Gastroesophageal sphincter (tissue), 4 donors: Measurements from ENCODE around the gene COL18A1. TPM values are rescaled to one million over a fixed set of nuclear protein-coding genes. Genes with fewer than 3 reads are reported as not detected.

ENCODE experiments used
- ATAC-seq: fragments of 150-250 bp; one replicate; pipeline ENCODE4 v1.9.1; 2016; ENCODE audit warnings: mild to moderate bottlenecking, moderate library complexity
- H3K27ac ChIP-seq, 4 donors: fragments of 200-600 bp; sonication (generic) in 3 of 4; 1 replicate in 3 of 4; 2 replicates in 1 of 4; pipeline ENCODE4 v1.5.1; 2016 to 2019
- H3K27me3 ChIP-seq: fragments of 200-600 bp; sonication (generic); one replicate; pipeline ENCODE4 v1.5.1; 2019
- H3K36me3 ChIP-seq, 2 donors: fragments of 200-600 bp; sonication (generic); one replicate each; pipeline ENCODE4 v1.5.1; 2019; ENCODE audit warnings: control low read depth in 1 of 2
- H3K4me1 ChIP-seq, 3 donors: fragments of 200-600 bp; sonication (generic); 1 replicate in 2 of 3; 2 replicates in 1 of 3; pipeline ENCODE4 v1.5.1; 2016 to 2019; ENCODE audit warnings: control low read depth in 2 of 3
- H3K4me3 ChIP-seq, 2 donors: fragments of 200-600 bp; sonication (generic); one replicate each; pipeline ENCODE4 v1.5.1; 2019; ENCODE audit warnings: mild to moderate bottlenecking in 1 of 2, moderate library complexity in 1 of 2
- H3K9me3 ChIP-seq, 3 donors: fragments of 200-600 bp; sonication (generic); one replicate each; pipeline ENCODE4 v1.5.1; 2017 to 2019; ENCODE audit warnings: control low read depth in 2 of 3
- CTCF ChIP-seq, 4 experiments: fragments of 200-600 bp in 2 of 4; fragments of 450-650 bp in 2 of 4; sonication (generic) in 1 of 4; IDR thresholded peaks; one replicate each; pipeline ENCODE4 v1.5.1; 2017 to 2019; ENCODE audit warnings: antibody characterized with exemption in 4 of 4, mild to moderate bottlenecking in 2 of 4, moderate library complexity in 2 of 4
- EP300 ChIP-seq: sonication (generic); formaldehyde crosslinking; IDR thresholded peaks from one replicate; pipeline ENCODE4 v1.6.1; 2017; ENCODE audit warnings: antibody characterized with exemption, mild to moderate bottlenecking
- POLR2A ChIP-seq, 2 donors: fragments of 450-650 bp; IDR thresholded peaks; one replicate each; pipeline ENCODE4 v1.6.1; 2017; ENCODE audit warnings: antibody characterized with exemption in 2 of 2, mild to moderate bottlenecking in 2 of 2, moderate library complexity in 1 of 2
- POLR2AphosphoS5 ChIP-seq: sonication (generic); formaldehyde crosslinking; IDR thresholded peaks from one replicate; pipeline ENCODE4 v1.6.1; 2017; ENCODE audit warnings: antibody characterized with exemption
- WGBS, 2 donors: methylation state at CpG; one replicate each; pipeline ENCODE4 v1.1.5; 2018; ENCODE audit warnings: low coverage in 1 of 2; 5-methylcytosine and 5-hydroxymethylcytosine counted together
- total RNA-seq, 4 donors: library from RNA; depleted of rRNA; stranded (reverse); fragments of >200 nt; gene quantifications; one replicate each; pipeline ENCODE4 v1.1.0, GENCODE V29; 2016

Gene COL18A1
- total RNA-seq, 4 donors from 2014 or later = 69.3 to 116 (median 78.4) TPM

- H3K9me3 ChIP-seq = no peaks in the 10 kb centered on the region
- no peak for TF ChIP-seq POLR2A (IDR thresholded peaks at IDR 0.05)
- TF ChIP-seq EP300 = no peak
- H3K36me3 ChIP-seq = peaks cover 0 to 15% of the 10 kb centered on the region in 2 donors
- H3K4me1 ChIP-seq = peaks cover 0 to 55% (median 12%) of the 10 kb centered on the region in 3 donors
- no CpG with 5 or more reads among the region's 23 CpGs for WGBS, 2 donors
- ATAC-seq = peak; percentile 67
- peaks cover 38% of the 10 kb centered on the region for H3K27me3 ChIP-seq
- H3K4me3 ChIP-seq = peak overlapping the region; percentile 6 to 47
- peak overlapping the region in 3 of 4 donors; percentile 41 to 56 (median 50) for H3K27ac ChIP-seq
Observed at GRCh38 chr21:45454926-45455673, 50.1 kb downstream of the COL18A1 start.

DNA sequence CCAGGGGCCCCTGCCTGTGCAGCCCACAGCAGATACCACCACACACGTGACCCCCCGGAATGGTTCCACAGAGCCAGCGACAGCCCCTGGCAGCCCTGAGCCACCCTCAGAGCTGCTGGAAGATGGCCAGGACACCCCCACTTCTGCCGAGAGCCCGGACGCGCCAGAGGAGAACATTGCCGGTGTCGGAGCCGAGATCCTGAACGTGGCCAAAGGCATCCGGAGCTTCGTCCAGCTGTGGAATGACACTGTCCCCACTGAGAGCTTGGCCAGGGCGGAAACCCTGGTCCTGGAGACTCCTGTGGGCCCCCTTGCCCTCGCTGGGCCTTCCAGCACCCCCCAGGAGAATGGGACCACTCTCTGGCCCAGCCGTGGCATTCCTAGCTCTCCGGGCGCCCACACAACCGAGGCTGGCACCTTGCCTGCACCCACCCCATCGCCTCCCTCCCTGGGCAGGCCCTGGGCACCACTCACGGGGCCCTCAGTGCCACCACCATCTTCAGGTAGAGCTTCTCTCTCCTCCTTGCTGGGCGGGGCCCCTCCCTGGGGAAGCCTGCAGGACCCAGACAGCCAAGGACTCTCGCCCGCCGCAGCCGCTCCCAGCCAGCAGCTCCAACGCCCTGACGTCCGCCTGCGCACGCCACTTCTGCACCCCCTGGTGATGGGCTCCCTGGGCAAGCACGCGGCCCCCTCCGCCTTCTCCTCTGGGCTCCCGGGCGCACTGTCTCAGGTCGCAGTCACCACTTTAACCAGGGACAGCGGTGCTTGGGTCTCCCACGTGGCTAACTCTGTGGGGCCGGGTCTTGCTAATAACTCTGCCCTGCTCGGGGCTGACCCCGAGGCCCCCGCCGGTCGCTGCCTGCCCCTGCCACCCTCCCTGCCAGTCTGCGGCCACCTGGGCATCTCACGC is 51.0 kb downstream of the COL18A1 start:
- Histone ChIP-seq H3K36me3 (peaks cover 0 to 19% of the 10 kb centered on the region in 2 donors), H3K27ac (peak overlapping the region in 3 of 4 donors; percentile 41 to 56 (median 50)), H3K27me3 (peaks cover 38% of the 10 kb centered on the region), H3K4me1 (peaks cover 0 to 55% (median 12%) of the 10 kb centered on the region in 3 donors), H3K4me3 (peak overlapping the region; percentile 6 to 47), H3K9me3 (peaks cover 0 to under 1% (median 0%) of the 10 kb centered on the region in 3 donors)
- TF ChIP-seq EP300 (no peak), POLR2AphosphoS5 (no peak), CTCF (IDR thresholded peaks at IDR 0.05) (no peak), POLR2A (IDR thresholded peaks at IDR 0.05) (no peak)
- ATAC-seq = peak; percentile 23
- WGBS, 2 donors = 72% methylated on average over 5 of the region's 47 CpGs; no CpG with 5 or more reads in 1 of the 2 donors

GRCh38 chr21:45456584-45457160 is 51.7 kb downstream of the COL18A1 start:
- H3K36me3 ChIP-seq = peaks cover 0 to 19% of the 10 kb centered on the region in 2 donors
- peaks cover 0 to 6% (median 0%) of the 10 kb centered on the region in 3 donors for H3K9me3 ChIP-seq
- peak overlapping the region in 1 of 2 donors; percentile 47 for H3K4me3 ChIP-seq
- H3K4me1 ChIP-seq = peaks cover 0 to 55% (median 12%) of the 10 kb centered on the region in 3 donors
- WGBS, 2 donors = no CpG with 5 or more reads among the region's 38 CpGs
- H3K27ac ChIP-seq = peak overlapping the region in 1 of 4 donors; percentile 31
- no peak for ATAC-seq
- H3K27me3 ChIP-seq = peaks cover 38% of the 10 kb centered on the region
- TF ChIP-seq CTCF (IDR thresholded peaks at IDR 0.05) = no peak
- no peak for TF ChIP-seq POLR2A (IDR thresholded peaks at IDR 0.05)
- TF ChIP-seq EP300 = no peak
- TF ChIP-seq POLR2AphosphoS5 = no peak

DNA sequence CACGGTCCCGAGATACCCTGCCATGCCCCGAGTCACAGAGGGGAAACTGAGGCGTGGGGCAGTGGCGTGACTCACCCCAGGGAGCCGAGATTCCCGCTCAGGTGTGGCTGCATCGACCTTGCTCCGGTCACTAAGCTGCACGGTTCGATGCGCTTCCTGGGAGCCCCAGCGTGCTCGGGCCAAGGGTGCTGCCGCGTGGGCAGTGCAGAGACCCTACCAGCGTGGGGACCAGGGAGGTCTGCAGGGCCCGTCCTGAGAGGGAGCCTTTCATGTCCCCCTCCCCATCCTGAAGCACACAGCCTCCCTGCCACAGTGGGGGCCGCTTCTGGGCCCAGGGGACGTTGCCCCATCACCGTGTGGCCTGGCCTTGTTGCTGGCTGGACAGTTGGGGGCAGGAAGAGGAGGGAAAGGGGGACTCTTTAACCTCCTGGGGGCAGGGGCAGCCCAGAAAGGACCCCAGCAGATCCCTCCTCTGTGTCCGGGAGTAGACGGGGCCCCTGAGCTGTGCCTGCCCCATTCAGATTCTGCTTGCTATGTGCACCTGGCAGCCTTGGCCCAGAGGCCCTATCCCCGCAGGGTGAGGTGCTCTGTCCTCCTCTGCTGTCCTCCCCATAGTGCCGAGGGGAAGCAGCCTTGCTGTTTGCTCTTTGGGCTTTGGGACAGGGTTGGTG is 52.3 kb downstream of the COL18A1 start:
- Histone ChIP-seq H3K4me1 (peaks cover 0 to 55% (median 12%) of the 10 kb centered on the region in 3 donors), H3K27ac (peak overlapping the region in 1 of 4 donors; percentile 31), H3K9me3 (peaks cover 0 to 12% (median 0%) of the 10 kb centered on the region in 3 donors), H3K27me3 (peaks cover 38% of the 10 kb centered on the region), H3K36me3 (peaks cover 0 to 19% of the 10 kb centered on the region in 2 donors), H3K4me3 (peak overlapping the region in 1 of 2 donors; percentile 47)
- no peak for ATAC-seq
- TF ChIP-seq CTCF (IDR thresholded peaks at IDR 0.05) = no peak
- no peak for TF ChIP-seq POLR2A (IDR thresholded peaks at IDR 0.05)
- no peak for TF ChIP-seq POLR2AphosphoS5
- no peak for TF ChIP-seq EP300
- WGBS, 2 donors = no CpG with 5 or more reads among the region's 25 CpGs
